SK-N-SH (cell line): Measurements from ENCODE around the gene DECR2. TPM values are rescaled to one million over a fixed set of nuclear protein-coding genes. Genes with fewer than 3 reads are reported as not detected.

ENCODE experiments used
- CTCF ChIA-PET: fragments of 300-600, 350-600 bp; formaldehyde crosslinking; extraction: SDS; loops from one replicate; lab custom pipeline; 2021; lab: Yijun Ruan, JAX
- POLR2A ChIA-PET: fragments of 350-600 bp; sonication (Branson Sonifier 250); formaldehyde crosslinking; extraction: SDS; loops from one replicate; lab custom pipeline; 2020; ENCODE audit warnings: antibody characterized with exemption, inconsistent platforms; lab: Yijun Ruan, JAX
- DNase-seq: peaks from one replicate; pipeline ENCODE4 v3.0.0; 2012
- H2AFZ ChIP-seq: fragments of 200-600 bp; sonication (generic); 2 replicates; pipeline ENCODE4 v1.8.1; 2016; ENCODE audit warnings: antibody characterized with exemption, mild to moderate bottlenecking, low read depth
- H3F3A ChIP-seq: fragments of 200-600 bp; sonication (generic); replicated peaks from 2 replicates; pipeline ENCODE3; 2016; ENCODE audit warnings: antibody characterized with exemption, mild to moderate bottlenecking; ENCODE audit not compliant: insufficient read depth
- H3K27ac ChIP-seq, 2 experiments: fragments of 200-500 bp in 1 of 2; fragments of 200-600 bp in 1 of 2; sonication (Bioruptor generic) in 1 of 2; sonication (generic), shearing (Covaris generic) in 1 of 2; 2 replicates each; pipeline versions ENCODE4 v1.5.1 to v1.6.1; 2014 to 2016; ENCODE audit warnings: low read depth in 2 of 2, inconsistent platforms in 1 of 2, low read length in 1 of 2, mild to moderate bottlenecking in 1 of 2, mixed read lengths in 1 of 2
- H3K27me3 ChIP-seq: fragments of 200-600 bp; sonication (generic), shearing (Covaris generic); 2 replicates; pipeline ENCODE4 v1.6.1; 2016; ENCODE audit warnings: mixed run types; ENCODE audit not compliant: insufficient read depth
- H3K36me3 ChIP-seq, 2 experiments: fragments of 200-500 bp in 1 of 2; fragments of 200-600 bp in 1 of 2; sonication (Bioruptor generic) in 1 of 2; sonication (generic) in 1 of 2; replicated peaks in 1 of 2; 2 replicates each; pipeline versions ENCODE3 to v1.5.1; 2014 to 2016; ENCODE audit warnings: low read length in 1 of 2, mild to moderate bottlenecking in 1 of 2; ENCODE audit not compliant: insufficient read depth in 2 of 2, control insufficient read depth in 1 of 2
- H3K4me1 ChIP-seq, 2 experiments: fragments of 200-500 bp in 1 of 2; fragments of 200-600 bp in 1 of 2; sonication (Bioruptor generic) in 1 of 2; sonication (generic), shearing (Covaris generic) in 1 of 2; 2 replicates each; pipeline versions ENCODE4 v1.5.1 to v1.6.1; 2014 to 2016; ENCODE audit warnings: low read depth in 1 of 2, low read length in 1 of 2, mixed run types in 1 of 2; ENCODE audit not compliant: insufficient read depth in 2 of 2, control insufficient read depth in 1 of 2
- H3K4me2 ChIP-seq: fragments of 200-600 bp; sonication (generic), shearing (Covaris generic); 2 replicates; pipeline ENCODE4 v1.6.1; 2017; ENCODE audit warnings: mixed run types
- H3K4me3 ChIP-seq, 2 experiments: fragments of 200-500 bp in 1 of 2; fragments of 200-600 bp in 1 of 2; sonication (Bioruptor generic) in 1 of 2; sonication (generic), shearing (Covaris generic) in 1 of 2; 2 replicates each; pipeline versions ENCODE4 v1.5.1 to v1.8.1; 2014 to 2016; ENCODE audit warnings: low read depth in 2 of 2, inconsistent platforms in 1 of 2, low read length in 1 of 2, mild to moderate bottlenecking in 1 of 2, mixed read lengths in 1 of 2, moderate library complexity in 1 of 2
- H3K79me2 ChIP-seq: fragments of 200-600 bp; sonication (generic); 2 replicates; pipeline ENCODE4 v1.8.1; 2017; ENCODE audit warnings: mild to moderate bottlenecking; ENCODE audit not compliant: insufficient read depth
- H3K9ac ChIP-seq: fragments of 200-600 bp; sonication (generic); 2 replicates; pipeline ENCODE4 v1.6.1; 2017; ENCODE audit warnings: mixed run types
- H3K9me2 ChIP-seq: fragments of 200-600 bp; sonication (generic); 2 replicates; pipeline ENCODE4 v1.6.1; 2017; ENCODE audit warnings: mixed run types
- H3K9me3 ChIP-seq: fragments of 200-600 bp; sonication (generic); 2 replicates; pipeline ENCODE4 v1.6.1; 2017; ENCODE audit warnings: mixed run types, mild to moderate bottlenecking, moderate library complexity
- H4K20me1 ChIP-seq: fragments of 200-600 bp; sonication (generic); 2 replicates; pipeline ENCODE4 v1.6.1; 2017; ENCODE audit warnings: mild to moderate bottlenecking, mixed run types; ENCODE audit not compliant: insufficient read depth
- CTCF ChIP-seq: fragments of 200-600 bp; sonication (generic); IDR thresholded peaks from 2 replicates; pipeline ENCODE4 v1.6.1; 2017; ENCODE audit warnings: antibody characterized with exemption, mild to moderate bottlenecking, moderate library complexity
- ELF1 ChIP-seq: IDR thresholded peaks from 2 replicates; pipeline ENCODE4 v1.4.0; 2012
- FOSL2 ChIP-seq: IDR thresholded peaks from 2 replicates; pipeline ENCODE4 v1.4.0; 2012; ENCODE audit warnings: low read depth, mild to moderate bottlenecking, moderate library complexity, borderline replicate concordance
- FOXJ3 ChIP-seq: sonication (generic); formaldehyde crosslinking; IDR thresholded peaks from 2 replicates; pipeline ENCODE4 v1.5.1; 2020; ENCODE audit warnings: mild to moderate bottlenecking, missing genetic modification reagents
- GABPA ChIP-seq: IDR thresholded peaks from 2 replicates; pipeline ENCODE4 v1.4.0; 2012; ENCODE audit warnings: low read depth, mild to moderate bottlenecking
- GATA2 ChIP-seq: sonication (generic); formaldehyde crosslinking; IDR thresholded peaks from 2 replicates; pipeline ENCODE4 v1.5.0; 2020; ENCODE audit warnings: mild to moderate bottlenecking, missing genetic modification reagents
- JUND ChIP-seq: IDR thresholded peaks from 2 replicates; pipeline ENCODE4 v1.4.0; 2012
- MAX ChIP-seq: IDR thresholded peaks from 2 replicates; pipeline ENCODE4 v1.4.0; 2012; ENCODE audit warnings: low read depth
- MEF2A ChIP-seq: IDR thresholded peaks from 2 replicates; pipeline ENCODE4 v1.4.0; 2012; ENCODE audit warnings: low read depth, borderline replicate concordance
- NRF1 ChIP-seq: IDR thresholded peaks from 2 replicates; pipeline ENCODE4 v1.6.1; 2012; ENCODE audit warnings: low read depth, mild to moderate bottlenecking, low read length
- POLR2AphosphoS5 ChIP-seq: IDR thresholded peaks from 2 replicates; pipeline ENCODE4 v1.6.1; 2012; ENCODE audit warnings: low read depth, low read length
- RAD21 ChIP-seq: IDR thresholded peaks from 2 replicates; pipeline ENCODE4 v1.6.1; 2012; ENCODE audit warnings: mild to moderate bottlenecking, low read length
- RFX5 ChIP-seq: IDR thresholded peaks from 2 replicates; pipeline ENCODE4 v1.6.1; 2012; ENCODE audit warnings: mild to moderate bottlenecking, improper control_type of control experiment, low read length
- RXRA ChIP-seq: IDR thresholded peaks from 2 replicates; pipeline ENCODE4 v1.4.0; 2012; ENCODE audit warnings: low read depth, mild to moderate bottlenecking, borderline replicate concordance
- SIN3A ChIP-seq: IDR thresholded peaks from 2 replicates; pipeline ENCODE4 v1.6.1; 2012; ENCODE audit warnings: low read depth, mild to moderate bottlenecking, low read length, moderate library complexity, borderline replicate concordance
- SMC3 ChIP-seq: IDR thresholded peaks from 2 replicates; pipeline ENCODE4 v1.6.1; 2012; ENCODE audit warnings: low read depth, low read length, improper control_type of control experiment
- TAF1 ChIP-seq: IDR thresholded peaks from 2 replicates; pipeline ENCODE4 v1.6.1; 2012; ENCODE audit warnings: low read depth, mild to moderate bottlenecking, low read length, moderate library complexity, borderline replicate concordance
- TEAD4 ChIP-seq: IDR thresholded peaks from 2 replicates; pipeline ENCODE4 v1.4.0; 2012; ENCODE audit warnings: mild to moderate bottlenecking, borderline replicate concordance; ENCODE audit not compliant: insufficient read depth
- YY1 ChIP-seq: IDR thresholded peaks from 2 replicates; pipeline ENCODE4 v1.4.0; 2012; ENCODE audit warnings: low read depth, mild to moderate bottlenecking
- WGBS: methylation state at CpG from one replicate; pipeline ENCODE4 v1.1.6; 2017; ENCODE audit warnings: low lambda C conversion rate; 5-methylcytosine and 5-hydroxymethylcytosine counted together
- polyA plus RNA-seq, 3 experiments: library from polyadenylated mRNA; depleted of rRNA; stranded (reverse); fragments of >200 nt; gene quantifications; 2 replicates each; pipeline ENCODE4 v1.2.3, GENCODE V29; 2012
- TF ChIP-seq, protein P1 (sequence below): IDR thresholded peaks from 2 replicates; pipeline ENCODE4 v1.4.0; 2012; ENCODE audit warnings: low read depth, borderline replicate concordance
- TF ChIP-seq, protein P2 (sequence below): IDR thresholded peaks from 2 replicates; pipeline ENCODE4 v1.6.1; 2012; ENCODE audit warnings: mild to moderate bottlenecking, low read depth, low read length, moderate library complexity

DECR2 gene
- polyA plus RNA-seq, 1 of the 3 experiments (the other 2 are of a cell fraction), result 53.0 TPM

DNA sequence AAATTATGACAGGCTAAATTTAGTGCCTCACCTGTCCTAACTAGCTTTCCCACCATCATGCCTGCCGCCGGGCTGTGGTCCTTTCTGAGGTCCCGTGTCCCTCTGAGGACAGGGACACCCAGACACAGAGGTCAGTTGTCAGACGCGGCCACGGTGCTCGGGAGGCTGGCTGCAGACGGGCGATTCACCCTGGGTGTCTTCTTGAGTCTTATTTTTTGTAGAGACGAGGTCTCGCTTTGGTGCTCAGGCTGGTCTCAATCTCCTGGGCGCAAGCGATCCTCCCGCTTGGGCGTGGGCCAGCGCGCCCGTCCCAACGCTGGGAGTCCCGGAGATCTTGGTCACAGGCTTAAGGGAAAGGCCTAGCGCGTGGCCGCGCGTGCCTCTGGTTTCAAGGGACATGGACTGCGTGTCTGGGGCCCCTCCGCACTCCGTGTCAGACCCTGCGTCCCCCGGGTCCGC lies 23.0 kb downstream of the DECR2 start:
- no peak for DNase-seq
- CTCF ChIA-PET, result interaction anchor here (0.7 to 3.1 kb wide), 6 partner anchors 22 to 71 kb away, joined by 3 to 7 read pairs (median 4); partner anchors contain the start of gene DECR2

GRCh38 chr16:425082-425718 lies 23.5 kb downstream of the DECR2 start, which contains the start of gene RAB11FIP3:
RAB11FIP3 (plus strand) TSS chr16:425649; CDS start chr16:426007, 358 bp downstream.
- Histone ChIP-seq H3F3A (peaks cover 20% of the 10 kb centered on the region), H3K9me2 (no peaks in the 10 kb centered on the region), H3K4me2 (peak within 1 kb of the TSS; percentile 98), H3K27me3 (no peaks in the 10 kb centered on the region), H4K20me1 (peaks cover 35% of the 10 kb centered on the region), H3K4me1 (peaks cover 18 to 20% of the 10 kb centered on the region in 2 experiments), H2AFZ (peak within 1 kb of the TSS; percentile 63), H3K4me3 (peak within 1 kb of the TSS; percentile 70 to 81), H3K27ac (peak within 1 kb of the TSS; percentile 78 to 92), H3K9ac (peak within 1 kb of the TSS; percentile 68), H3K36me3 (peaks cover 0 to 6% of the 10 kb centered on the region in 2 experiments), H3K9me3 (no peaks in the 10 kb centered on the region), H3K79me2 (peaks cover 40% of the 10 kb centered on the region)
- ChIA-PET POLR2A (interaction anchor here (0.8 to 0.9 kb wide), 2 partner anchors 102 to 141 kb away, joined by 3 to 4 read pairs; partner anchors contain the start of gene NHLRC4), CTCF (interaction anchor here (0.7 to 3.1 kb wide), 6 partner anchors 13 to 70 kb away, joined by 3 to 7 read pairs (median 4); partner anchors contain the start of gene DECR2)
- 4% methylated on average over 28 of the region's 77 CpGs for WGBS
- DNase-seq, result peak; percentile 97
- TF ChIP-seq SIN3A (peak; percentile 53; the same call in 1 of the 2 replicates), POLR2AphosphoS5 (peak; percentile 80; the same call in 1 of the 2 replicates), ELF1 (no peak), JUND (no peak), FOXJ3 (CRISPR knock-in tag) (no peak), RXRA (no peak), TEAD4 (no peak), MEF2A (no peak), NRF1 (no peak), CTCF (peak; percentile 37), MAX (peak; percentile 45), YY1 (no peak; the same call in 1 of the 2 replicates), FOSL2 (no peak), TAF1 (peak; percentile 92), RAD21 (0 out of 2 replicates have a peak, but pooled peaks have one; percentile 15), GABPA (no peak)
- TF ChIP-seq, protein P1, sequence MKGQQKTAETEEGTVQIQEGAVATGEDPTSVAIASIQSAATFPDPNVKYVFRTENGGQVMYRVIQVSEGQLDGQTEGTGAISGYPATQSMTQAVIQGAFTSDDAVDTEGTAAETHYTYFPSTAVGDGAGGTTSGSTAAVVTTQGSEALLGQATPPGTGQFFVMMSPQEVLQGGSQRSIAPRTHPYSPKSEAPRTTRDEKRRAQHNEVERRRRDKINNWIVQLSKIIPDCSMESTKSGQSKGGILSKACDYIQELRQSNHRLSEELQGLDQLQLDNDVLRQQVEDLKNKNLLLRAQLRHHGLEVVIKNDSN, result no peak
- TF ChIP-seq, protein P2, sequence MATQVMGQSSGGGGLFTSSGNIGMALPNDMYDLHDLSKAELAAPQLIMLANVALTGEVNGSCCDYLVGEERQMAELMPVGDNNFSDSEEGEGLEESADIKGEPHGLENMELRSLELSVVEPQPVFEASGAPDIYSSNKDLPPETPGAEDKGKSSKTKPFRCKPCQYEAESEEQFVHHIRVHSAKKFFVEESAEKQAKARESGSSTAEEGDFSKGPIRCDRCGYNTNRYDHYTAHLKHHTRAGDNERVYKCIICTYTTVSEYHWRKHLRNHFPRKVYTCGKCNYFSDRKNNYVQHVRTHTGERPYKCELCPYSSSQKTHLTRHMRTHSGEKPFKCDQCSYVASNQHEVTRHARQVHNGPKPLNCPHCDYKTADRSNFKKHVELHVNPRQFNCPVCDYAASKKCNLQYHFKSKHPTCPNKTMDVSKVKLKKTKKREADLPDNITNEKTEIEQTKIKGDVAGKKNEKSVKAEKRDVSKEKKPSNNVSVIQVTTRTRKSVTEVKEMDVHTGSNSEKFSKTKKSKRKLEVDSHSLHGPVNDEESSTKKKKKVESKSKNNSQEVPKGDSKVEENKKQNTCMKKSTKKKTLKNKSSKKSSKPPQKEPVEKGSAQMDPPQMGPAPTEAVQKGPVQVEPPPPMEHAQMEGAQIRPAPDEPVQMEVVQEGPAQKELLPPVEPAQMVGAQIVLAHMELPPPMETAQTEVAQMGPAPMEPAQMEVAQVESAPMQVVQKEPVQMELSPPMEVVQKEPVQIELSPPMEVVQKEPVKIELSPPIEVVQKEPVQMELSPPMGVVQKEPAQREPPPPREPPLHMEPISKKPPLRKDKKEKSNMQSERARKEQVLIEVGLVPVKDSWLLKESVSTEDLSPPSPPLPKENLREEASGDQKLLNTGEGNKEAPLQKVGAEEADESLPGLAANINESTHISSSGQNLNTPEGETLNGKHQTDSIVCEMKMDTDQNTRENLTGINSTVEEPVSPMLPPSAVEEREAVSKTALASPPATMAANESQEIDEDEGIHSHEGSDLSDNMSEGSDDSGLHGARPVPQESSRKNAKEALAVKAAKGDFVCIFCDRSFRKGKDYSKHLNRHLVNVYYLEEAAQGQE, result no peak

More for the DNA sequence above, 23.0 kb downstream of the DECR2 start:
- peaks cover 35% of the 10 kb centered on the region for H3K79me2 ChIP-seq
- H2AFZ ChIP-seq, result peak overlapping the region; percentile 63
- peaks cover 20% of the 10 kb centered on the region for H3F3A ChIP-seq
- H3K9me3 ChIP-seq, result no peaks in the 10 kb centered on the region
- WGBS, result 21% methylated on average over 11 of the region's 31 CpGs
- H3K9ac ChIP-seq, result peak overlapping the region; percentile 54
- TF ChIP-seq SMC3 (no peak), RXRA (no peak), FOXJ3 (CRISPR knock-in tag) (no peak), GATA2 (CRISPR knock-in tag) (no peak), YY1 (no peak), RFX5 (no peak), TAF1 (no peak), SIN3A (no peak)
- peak overlapping the region; percentile 59 to 92 for H3K27ac ChIP-seq
- no peaks in the 10 kb centered on the region for H3K9me2 ChIP-seq
- H3K4me2 ChIP-seq, result peak overlapping the region; percentile 98
- no peaks in the 10 kb centered on the region for H3K27me3 ChIP-seq
- H3K4me3 ChIP-seq, result peak overlapping the region; percentile 70
- H3K36me3 ChIP-seq, result peaks cover 0 to 6% of the 10 kb centered on the region in 2 experiments
- peaks cover 18 to 20% of the 10 kb centered on the region in 2 experiments for H3K4me1 ChIP-seq
- H4K20me1 ChIP-seq, result peaks cover 31% of the 10 kb centered on the region
- POLR2A ChIA-PET, result interaction anchor here (0.8 kb wide), 1 partner anchor 142 kb away, joined by 3 read pairs; the partner anchor contains the start of gene NHLRC4
